ENCODE data around the gene OSGEPL1.

GRCh38 chr2:189698020-189698887 is 64.3 kb downstream of the OSGEPL1 start:
- TF ChIP-seq CTCF (conservative IDR thresholded peaks at IDR 0.05; ENCODE audit: low read length) = peak; percentile 85
- TF ChIP-seq EZH2phosphoT487 (IDR thresholded peaks at IDR 0.05; ENCODE audit: borderline replicate concordance, low read depth, low read length) = no peak
